H9 (cell line): Measurements from ENCODE around the gene PNMA1. TPM values are rescaled to one million over a fixed set of nuclear protein-coding genes. Genes with fewer than 3 reads are reported as not detected.

ENCODE experiments used
- DNase-seq: peaks from one replicate; pipeline ENCODE4 v3.0.0-alpha.2; 2017
- H2AFZ ChIP-seq: one replicate; pipeline ENCODE4 v1.6.1; 2013; ENCODE audit warnings: mild to moderate bottlenecking, low read length, control low read depth, moderate library complexity
- H2AK5ac ChIP-seq: 2 replicates; pipeline ENCODE4 v1.6.1; 2013; ENCODE audit warnings: low read length, control low read depth, mixed read lengths; ENCODE audit not compliant: insufficient read length
- H2BK120ac ChIP-seq: one replicate; pipeline ENCODE4 v1.6.1; 2013; ENCODE audit warnings: low read depth, mild to moderate bottlenecking, low read length, control low read depth, inconsistent platforms; ENCODE audit not compliant: poor library complexity, severe bottlenecking
- H2BK12ac ChIP-seq: 2 replicates; pipeline ENCODE4 v1.6.1; 2013; ENCODE audit warnings: low read length, control low read depth, mixed read lengths, low read depth; ENCODE audit not compliant: insufficient read length
- H2BK15ac ChIP-seq: 2 replicates; pipeline ENCODE4 v1.6.1; 2013; ENCODE audit warnings: low read depth, low read length, control low read depth
- H2BK20ac ChIP-seq: one replicate; pipeline ENCODE4 v1.6.1; 2013; ENCODE audit warnings: low read depth, mild to moderate bottlenecking, low read length, control low read depth, inconsistent platforms; ENCODE audit not compliant: poor library complexity, severe bottlenecking
- H2BK5ac ChIP-seq: 2 replicates; pipeline ENCODE4 v1.6.1; 2013; ENCODE audit warnings: low read length, control low read depth, mixed read lengths; ENCODE audit not compliant: insufficient read length
- H3K14ac ChIP-seq: 2 replicates; pipeline ENCODE4 v1.6.1; 2013; ENCODE audit warnings: low read length, control low read depth; ENCODE audit not compliant: insufficient read depth
- H3K18ac ChIP-seq: 2 replicates; pipeline ENCODE4 v1.6.1; 2013; ENCODE audit warnings: low read depth, mild to moderate bottlenecking, mixed read lengths, low read length, control low read depth; ENCODE audit not compliant: insufficient read length
- H3K23ac ChIP-seq: 2 replicates; pipeline ENCODE4 v1.6.1; 2013; ENCODE audit warnings: low read length, control low read depth, mixed read lengths, low read depth; ENCODE audit not compliant: insufficient read length
- H3K23me2 ChIP-seq: 2 replicates; pipeline ENCODE4 v1.6.1; 2013; ENCODE audit warnings: low read depth, mild to moderate bottlenecking, mixed read lengths, low read length, control low read depth; ENCODE audit not compliant: insufficient read length, poor library complexity, severe bottlenecking
- H3K27ac ChIP-seq: 2 replicates; pipeline ENCODE4 v1.5.1; 2013; ENCODE audit warnings: low read length, control low read depth, mixed read lengths, low read depth; ENCODE audit not compliant: insufficient read length
- H3K27me3 ChIP-seq: 2 replicates; pipeline ENCODE4 v1.6.1; 2013; ENCODE audit warnings: low read length, control low read depth, inconsistent platforms; ENCODE audit not compliant: insufficient read depth
- H3K4ac ChIP-seq: 2 replicates; pipeline ENCODE4 v1.6.1; 2013; ENCODE audit warnings: low read depth, mild to moderate bottlenecking, control low read depth, inconsistent platforms, low read length, moderate library complexity
- H3K4me1 ChIP-seq: 2 replicates; pipeline ENCODE4 v1.6.1; 2013; ENCODE audit warnings: low read length, control low read depth, inconsistent platforms; ENCODE audit not compliant: insufficient read depth
- H3K4me2 ChIP-seq: 2 replicates; pipeline ENCODE4 v1.6.1; 2013; ENCODE audit warnings: low read length, control low read depth, mixed read lengths; ENCODE audit not compliant: insufficient read length, insufficient read depth
- H3K56ac ChIP-seq: 2 replicates; pipeline ENCODE4 v1.6.1; 2013; ENCODE audit warnings: low read depth, mild to moderate bottlenecking, mixed read lengths, low read length, control low read depth; ENCODE audit not compliant: insufficient read length
- H3K79me1 ChIP-seq: 2 replicates; pipeline ENCODE4 v1.6.1; 2013; ENCODE audit warnings: low read depth, mild to moderate bottlenecking, moderate library complexity, low read length, control low read depth, inconsistent platforms; ENCODE audit not compliant: insufficient read depth, poor library complexity, severe bottlenecking
- H3K79me2 ChIP-seq: 2 replicates; pipeline ENCODE4 v1.6.1; 2013; ENCODE audit warnings: low read length, control low read depth, inconsistent platforms; ENCODE audit not compliant: insufficient read depth
- H3K9ac ChIP-seq: 2 replicates; pipeline ENCODE4 v1.6.1; 2013; ENCODE audit warnings: low read length, control low read depth, mixed read lengths; ENCODE audit not compliant: insufficient read length; ENCODE audit errors: extremely low read depth
- H3K9me3 ChIP-seq: one replicate; pipeline ENCODE4 v1.6.1; 2013; ENCODE audit warnings: low read depth, low read length, inconsistent platforms; ENCODE audit not compliant: control insufficient read depth
- H3T11ph ChIP-seq: one replicate; pipeline ENCODE4 v1.6.1; 2013; ENCODE audit warnings: mild to moderate bottlenecking, low read length, control low read depth, inconsistent platforms
- H4K20me1 ChIP-seq: one replicate; pipeline ENCODE4 v1.6.1; 2013; ENCODE audit not compliant: control insufficient read depth, insufficient read length, insufficient read depth
- H4K5ac ChIP-seq: 2 replicates; pipeline ENCODE4 v1.6.1; 2013; ENCODE audit warnings: low read depth, mild to moderate bottlenecking, mixed read lengths, low read length, control low read depth; ENCODE audit not compliant: insufficient read length
- H4K8ac ChIP-seq: replicated peaks from 2 replicates; pipeline ENCODE4 v1.6.1; 2013; ENCODE audit warnings: low read length, control low read depth, mixed read lengths, low read depth; ENCODE audit not compliant: insufficient read length
- H4K91ac ChIP-seq: 2 replicates; pipeline ENCODE4 v1.6.1; 2013; ENCODE audit warnings: low read depth, mild to moderate bottlenecking, moderate library complexity, mixed read lengths, low read length, control low read depth; ENCODE audit not compliant: insufficient read length
- H3K27ac Mint-ChIP-seq, 3 experiments: 2 replicates in 2 of 3; 3 replicates in 1 of 3; pipeline ENCODE4 v1.8.0; 2020 to 2021; ENCODE audit warnings: mixed read lengths in 3 of 3, mild to moderate bottlenecking in 1 of 3, moderate library complexity in 1 of 3
- H3K27me3 Mint-ChIP-seq: 2 replicates; pipeline ENCODE4 v1.8.0; 2021; ENCODE audit warnings: low read depth, mild to moderate bottlenecking, moderate library complexity, mixed read lengths
- H3K36me3 Mint-ChIP-seq, 3 experiments: 2 replicates in 2 of 3; 3 replicates in 1 of 3; pipeline ENCODE4 v1.8.0; 2020 to 2021; ENCODE audit warnings: low read depth in 3 of 3, mixed read lengths in 3 of 3; ENCODE audit not compliant: insufficient read depth in 1 of 3
- H3K4me1 Mint-ChIP-seq, 2 experiments: 2 replicates each; pipeline ENCODE4 v1.8.0; 2020; ENCODE audit warnings: mixed read lengths in 2 of 2
- H3K4me3 Mint-ChIP-seq, 2 experiments: 2 replicates in 1 of 2; 3 replicates in 1 of 2; pipeline ENCODE4 v1.8.0; 2020 to 2021; ENCODE audit warnings: mild to moderate bottlenecking in 2 of 2, mixed read lengths in 2 of 2, moderate library complexity in 1 of 2
- H3K9me3 Mint-ChIP-seq, 2 experiments: 2 replicates in 1 of 2; 3 replicates in 1 of 2; pipeline ENCODE4 v1.8.0; 2020; ENCODE audit warnings: mild to moderate bottlenecking in 2 of 2, mixed read lengths in 2 of 2, moderate library complexity in 1 of 2
- WGBS: extraction: QIAGEN DNeasy Blood & Tissue Kit; methylation state at CpG from one replicate; pipeline ENCODE4 v1.1.7; 2013; ENCODE audit warnings: missing lambda C conversion rate, low lambda C conversion rate, mixed read lengths; ENCODE audit not compliant: insufficient read length; ENCODE audit errors: extremely low coverage; 5-methylcytosine and 5-hydroxymethylcytosine counted together
- total RNA-seq: library from RNA; stranded (reverse); gene quantifications from 2 replicates; pipeline ENCODE4 v1.2.1, GENCODE V29; 2021
- TF ChIP-seq, protein P1 (sequence below): fragments of 200-600 bp; sonication (generic); conservative IDR thresholded peaks from 3 replicates; pipeline ENCODE4 v1.8.0; 2021; ENCODE audit warnings: antibody characterized with exemption, mild to moderate bottlenecking

Gene PNMA1
- total RNA-seq, 1 experiment from 2014 or later, result 56.1 TPM

DNA sequence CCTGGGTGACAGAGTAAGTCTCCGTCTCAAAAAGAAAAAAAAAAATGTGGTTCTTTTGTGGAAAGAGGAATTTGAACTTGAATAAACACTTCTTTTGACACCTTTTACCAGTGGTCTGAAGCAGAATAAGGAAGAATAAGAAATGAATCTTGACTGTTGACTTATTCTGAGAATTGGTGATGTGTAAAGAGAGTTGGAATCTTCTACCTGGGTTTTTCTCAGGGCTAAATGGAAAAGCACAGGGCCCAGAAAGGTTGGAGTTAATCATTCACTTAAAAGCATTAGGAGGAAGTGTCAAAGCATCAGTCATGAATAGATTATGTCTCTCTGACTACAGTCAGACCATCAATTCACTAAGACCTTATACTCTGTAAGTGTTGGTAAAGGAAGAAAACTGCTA, 13.9 kb downstream of the PNMA1 start:
- H4K5ac ChIP-seq, result no peak overlapping the region
- H4K91ac ChIP-seq, result no peak overlapping the region
- WGBS, result no CpG with 5 or more reads among the region's 1 CpG

More for the DNA sequence above, 13.9 kb downstream of the PNMA1 start:
- Histone ChIP-seq H4K20me1 (no peaks in the 10 kb centered on the region), H4K8ac (no peak overlapping the region), H2BK15ac (no peak overlapping the region), H3K79me1 (no peaks in the 10 kb centered on the region), H3K27me3 (no peaks in the 10 kb centered on the region), H3K27ac (no peak overlapping the region), H3K4me1 (no peaks in the 10 kb centered on the region), H2AK5ac (no peak overlapping the region), H3K4me2 (no peak overlapping the region), H3K23ac (no peak overlapping the region), H3K23me2 (no peaks in the 10 kb centered on the region), H3K14ac (no peak overlapping the region), H3K9ac (no peak overlapping the region), H2BK120ac (no peak overlapping the region), H3K18ac (no peak overlapping the region), H2BK20ac (no peak overlapping the region), H3K9me3 (no peaks in the 10 kb centered on the region), H2BK12ac (no peak overlapping the region), H3K56ac (no peak overlapping the region), H3T11ph (no peak overlapping the region), H2BK5ac (no peak overlapping the region), H3K79me2 (no peaks in the 10 kb centered on the region), H3K4ac (no peak overlapping the region), H2AFZ (no peak overlapping the region)
- Mint-ChIP-seq H3K27ac (no peak overlapping the region; a peak in 1 of 7 replicates), H3K4me1 (peaks cover 5 to 6% of the 10 kb centered on the region in 2 experiments), H3K9me3 (peaks cover 15% of the 10 kb centered on the region in 2 experiments), H3K4me3 (no peak overlapping the region), H3K36me3 (peaks cover 15 to 24% (median 17%) of the 10 kb centered on the region in 3 experiments), H3K27me3 (no peaks in the 10 kb centered on the region)
- DNase-seq, result no peak
- TF ChIP-seq, protein P1, sequence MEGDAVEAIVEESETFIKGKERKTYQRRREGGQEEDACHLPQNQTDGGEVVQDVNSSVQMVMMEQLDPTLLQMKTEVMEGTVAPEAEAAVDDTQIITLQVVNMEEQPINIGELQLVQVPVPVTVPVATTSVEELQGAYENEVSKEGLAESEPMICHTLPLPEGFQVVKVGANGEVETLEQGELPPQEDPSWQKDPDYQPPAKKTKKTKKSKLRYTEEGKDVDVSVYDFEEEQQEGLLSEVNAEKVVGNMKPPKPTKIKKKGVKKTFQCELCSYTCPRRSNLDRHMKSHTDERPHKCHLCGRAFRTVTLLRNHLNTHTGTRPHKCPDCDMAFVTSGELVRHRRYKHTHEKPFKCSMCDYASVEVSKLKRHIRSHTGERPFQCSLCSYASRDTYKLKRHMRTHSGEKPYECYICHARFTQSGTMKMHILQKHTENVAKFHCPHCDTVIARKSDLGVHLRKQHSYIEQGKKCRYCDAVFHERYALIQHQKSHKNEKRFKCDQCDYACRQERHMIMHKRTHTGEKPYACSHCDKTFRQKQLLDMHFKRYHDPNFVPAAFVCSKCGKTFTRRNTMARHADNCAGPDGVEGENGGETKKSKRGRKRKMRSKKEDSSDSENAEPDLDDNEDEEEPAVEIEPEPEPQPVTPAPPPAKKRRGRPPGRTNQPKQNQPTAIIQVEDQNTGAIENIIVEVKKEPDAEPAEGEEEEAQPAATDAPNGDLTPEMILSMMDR, result no peak
